Kasumi-1 (cell line): ENCODE data around the gene PEAK3.
"Not testable (repeated sequence)": the region's sequence is repeated elsewhere in the genome, so short reads cannot be mapped to it uniquely, and the experiment has no call there.

Experiments used
- DNase-seq, 2 experiments: peaks; one replicate each; lab custom pipeline; 2025; lab: John Stamatoyannopoulos, UW

Gene PEAK3

DNA sequence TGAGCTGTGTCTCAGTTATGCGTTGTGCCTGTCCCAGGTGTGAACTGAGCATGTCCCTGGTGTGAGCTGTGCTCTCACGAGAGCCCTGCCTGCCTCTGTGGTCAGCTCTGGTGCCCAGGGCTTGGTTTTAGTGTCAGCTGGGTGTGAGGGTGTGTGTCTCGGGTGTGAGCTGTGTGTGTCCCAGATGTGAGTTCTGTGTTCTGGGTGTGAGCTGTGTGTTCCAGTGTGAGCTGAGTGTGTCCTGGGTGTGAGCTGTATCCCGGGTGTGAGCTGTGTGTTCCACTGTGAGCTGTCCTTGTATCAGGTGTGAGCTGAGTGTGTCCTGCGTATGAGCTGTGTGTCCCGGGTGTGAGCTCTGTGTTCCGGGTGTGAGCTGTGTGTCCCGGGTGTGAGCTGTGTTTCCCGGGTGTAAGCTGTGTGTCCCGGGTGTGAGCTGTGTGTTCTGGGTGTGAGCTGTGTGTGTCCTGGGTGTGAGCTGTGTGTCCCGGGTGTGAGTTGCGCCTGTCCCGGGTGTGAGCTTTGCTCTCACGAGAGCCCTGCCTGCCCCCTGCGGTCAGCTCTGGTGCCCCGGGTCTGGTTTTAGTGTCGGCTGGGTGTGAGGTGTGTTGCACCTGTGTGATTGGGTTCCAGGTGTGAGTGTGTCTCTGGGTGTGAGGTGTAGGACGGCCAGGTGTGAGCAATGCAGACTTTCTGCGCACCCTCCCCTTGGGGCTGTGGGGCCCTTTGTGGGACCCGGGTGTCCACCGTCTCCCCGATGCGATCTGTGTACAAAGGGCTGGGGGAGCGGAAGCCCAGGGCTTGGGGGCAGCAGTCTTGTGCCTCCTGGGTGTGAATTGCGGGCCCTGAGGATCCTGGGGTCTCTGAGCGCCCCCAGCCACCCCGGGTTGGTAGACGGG lies 7.1 kb upstream of the PEAK3 start:
- no peak for DNase-seq

DNA sequence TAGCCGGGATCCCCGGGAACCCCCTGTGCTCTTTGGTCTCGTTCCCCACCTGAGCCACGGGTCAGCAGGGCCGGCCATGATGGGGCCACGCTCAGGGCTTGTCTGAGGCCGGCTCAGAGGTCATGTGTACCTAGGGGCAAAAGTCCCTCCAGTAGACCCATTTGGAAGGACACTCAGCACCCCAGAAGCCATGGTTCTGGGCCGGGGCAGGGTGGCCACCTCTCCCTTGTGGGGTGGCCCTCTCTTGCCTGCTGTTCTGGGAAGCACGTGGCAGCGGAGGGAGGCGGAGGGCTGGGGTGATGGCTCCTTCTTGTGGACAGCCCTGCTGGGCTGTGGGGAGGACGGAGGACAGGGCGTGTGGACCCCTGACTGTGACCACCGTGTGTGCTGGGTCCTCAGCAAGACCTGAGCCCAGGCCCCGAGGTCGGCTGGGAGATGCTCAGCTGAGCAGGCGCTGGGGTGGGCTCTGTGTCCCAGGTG lies 6.4 kb upstream of the PEAK3 start:
- peak in 1 of 2 experiments; percentile 76 for DNase-seq

DNA sequence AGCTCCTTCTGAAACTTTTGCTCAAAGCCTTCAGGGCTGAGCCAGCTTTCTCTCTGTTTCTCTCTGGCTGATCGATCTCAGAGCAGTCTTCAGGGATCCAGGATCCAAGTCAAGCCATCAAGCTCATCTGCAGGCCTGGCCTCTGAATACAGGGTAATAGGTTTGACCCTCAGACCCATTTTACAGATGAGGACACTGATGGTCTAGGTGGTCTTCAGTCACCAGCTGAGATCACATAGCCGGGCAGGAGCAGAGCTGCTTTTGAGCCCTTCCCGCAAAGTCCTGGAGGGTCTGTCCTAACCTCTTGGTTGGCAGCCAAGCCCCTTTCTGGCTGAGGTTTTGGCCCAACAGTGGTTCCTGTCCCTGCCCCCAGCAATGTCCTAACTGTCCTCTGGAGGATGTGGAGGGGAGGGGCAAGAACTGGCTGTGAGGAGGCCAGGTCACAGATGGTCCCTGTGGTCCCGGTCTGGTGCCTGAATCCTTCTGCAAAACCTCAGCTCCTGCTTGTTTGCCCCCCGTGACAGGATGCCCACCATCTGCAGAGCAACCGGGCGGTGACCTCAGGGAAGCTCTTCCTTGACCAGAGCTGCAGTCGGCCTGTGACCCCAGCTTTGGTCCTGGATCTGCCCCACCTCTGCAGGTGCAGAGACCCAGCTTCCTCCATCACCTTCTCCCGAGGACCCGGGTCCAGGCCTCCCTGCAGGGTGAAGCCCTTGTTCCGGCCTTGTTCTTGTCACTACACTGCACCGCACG lies 5.8 kb upstream of the PEAK3 start:
- DNase-seq, result no peak

DNA sequence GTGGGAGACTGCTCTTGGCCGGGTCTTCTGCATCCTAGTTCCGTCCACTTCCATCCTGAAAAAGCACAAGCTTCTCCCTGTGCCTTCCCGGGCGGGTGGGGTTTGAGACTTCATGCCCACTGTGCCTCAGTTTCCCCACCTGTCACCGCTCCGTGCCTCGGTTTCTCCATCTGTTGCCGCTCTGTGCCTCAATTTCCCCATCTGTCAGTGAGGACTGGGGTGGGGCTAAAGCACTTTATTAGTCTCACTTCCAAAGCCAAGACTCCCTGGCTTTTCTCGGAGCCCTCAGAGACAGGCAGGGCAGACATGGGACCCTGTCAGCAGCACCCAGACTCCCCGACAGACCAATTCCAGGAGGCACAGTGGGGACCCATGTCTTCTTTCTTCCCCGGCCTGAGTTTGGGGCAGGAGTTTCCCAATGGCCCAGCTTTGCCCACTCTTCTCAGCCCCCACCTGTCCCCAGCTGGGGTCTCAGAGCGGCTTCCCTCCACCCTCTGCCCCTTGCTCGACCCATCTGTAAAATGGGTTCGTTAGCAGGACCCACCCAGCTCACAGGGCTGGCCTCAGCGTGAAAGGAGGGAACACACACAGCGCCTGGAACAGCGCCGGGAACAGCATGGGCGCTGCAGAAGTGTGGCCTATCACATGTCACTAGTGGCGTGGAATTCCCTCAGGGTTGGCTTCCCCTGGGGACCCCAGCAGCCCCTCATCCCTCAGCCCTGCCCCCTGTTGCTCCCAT lies 4.6 kb upstream of the PEAK3 start:
- DNase-seq, result no peak

DNA sequence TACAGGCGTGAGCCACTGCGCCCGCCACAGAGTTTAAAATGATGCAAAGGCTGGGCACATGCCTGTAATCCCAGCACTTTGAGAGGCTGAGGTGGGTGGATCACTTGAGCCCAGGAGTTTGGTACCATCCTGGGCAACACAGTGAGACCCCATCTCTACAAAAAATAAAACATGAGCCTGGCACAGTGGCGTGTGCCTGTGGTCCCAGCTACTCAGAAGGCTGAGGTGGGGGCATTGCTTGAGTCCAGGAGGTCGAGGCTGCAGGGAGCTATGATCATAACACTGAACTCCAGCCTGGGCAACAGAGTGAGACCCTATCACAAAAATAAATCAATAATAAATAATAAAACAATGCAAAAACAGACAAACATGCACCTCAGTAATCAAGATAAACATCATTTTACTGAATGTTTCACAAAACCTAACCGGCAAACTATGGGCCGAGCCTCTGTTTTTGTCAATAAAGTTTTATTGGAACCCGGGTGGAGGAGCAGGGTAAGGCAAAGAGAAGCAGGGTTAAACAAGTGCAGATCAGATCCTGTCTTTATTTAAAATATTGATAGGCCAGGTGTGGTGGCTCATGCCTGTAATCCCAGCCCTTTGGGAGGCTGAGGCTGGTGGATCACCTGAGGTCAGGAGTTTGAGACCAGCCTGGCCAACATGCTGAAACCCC lies 2.0 kb upstream of the PEAK3 start:
- DNase-seq, result no peak

DNA sequence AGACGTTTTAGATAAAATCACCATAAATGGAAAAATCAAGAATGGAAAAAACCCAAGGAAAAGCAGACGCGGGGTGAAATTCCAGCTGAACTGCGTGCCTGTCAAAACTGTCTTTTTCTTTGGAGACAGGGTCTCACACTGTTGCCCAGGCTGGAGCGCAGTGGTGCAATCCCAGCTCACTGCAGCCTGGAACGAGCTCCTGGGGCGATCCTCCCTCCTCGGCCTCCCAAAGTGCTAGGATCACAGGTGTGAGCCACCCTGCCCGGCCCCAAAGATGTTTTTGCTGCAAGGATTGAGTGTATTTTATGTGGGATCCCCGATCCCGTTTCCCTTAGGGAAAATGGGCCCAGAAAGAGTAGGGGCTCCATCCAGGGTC lies 875 bp upstream of the PEAK3 start:
- no peak for DNase-seq

DNA sequence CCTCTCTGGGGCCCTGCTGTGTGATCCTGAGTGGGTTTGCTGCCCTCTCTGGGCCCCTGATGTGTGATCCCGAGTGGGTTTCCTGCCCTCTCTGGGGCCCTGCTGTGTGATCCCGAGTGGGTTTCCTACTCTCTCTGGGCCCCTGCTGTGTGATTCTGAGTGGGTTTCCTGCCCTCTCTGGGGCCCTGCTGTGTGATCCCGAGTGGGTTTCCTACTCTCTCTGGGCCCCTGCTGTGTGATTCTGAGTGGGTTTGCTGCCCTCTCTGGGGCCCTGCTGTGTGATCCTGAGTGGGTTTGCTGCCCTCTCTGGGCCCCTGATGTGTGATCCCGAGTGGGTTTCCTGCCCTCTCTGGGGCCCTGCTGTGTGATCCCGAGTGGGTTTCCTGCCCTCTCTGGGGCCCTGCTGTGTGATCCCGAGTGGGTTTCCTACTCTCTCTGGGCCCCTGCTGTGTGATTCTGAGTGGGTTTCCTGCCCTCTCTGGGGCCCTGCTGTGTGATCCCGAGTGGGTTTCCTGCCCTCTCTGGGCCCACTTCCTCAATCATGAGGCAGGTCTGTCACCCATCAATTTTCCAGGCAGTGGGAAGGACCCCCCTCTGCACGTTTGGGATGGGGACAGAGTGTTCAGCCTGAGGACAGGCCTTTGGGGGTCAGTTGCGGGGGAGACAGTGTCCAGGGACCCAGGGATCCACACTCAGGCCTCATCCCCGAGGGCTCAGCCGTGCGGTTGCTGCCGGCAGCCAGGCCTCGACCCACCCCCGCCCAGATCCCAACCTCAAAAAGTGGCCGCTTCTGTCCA lies 512 bp downstream of the PEAK3 start:
- DNase-seq, result not testable (repeated sequence)

DNA sequence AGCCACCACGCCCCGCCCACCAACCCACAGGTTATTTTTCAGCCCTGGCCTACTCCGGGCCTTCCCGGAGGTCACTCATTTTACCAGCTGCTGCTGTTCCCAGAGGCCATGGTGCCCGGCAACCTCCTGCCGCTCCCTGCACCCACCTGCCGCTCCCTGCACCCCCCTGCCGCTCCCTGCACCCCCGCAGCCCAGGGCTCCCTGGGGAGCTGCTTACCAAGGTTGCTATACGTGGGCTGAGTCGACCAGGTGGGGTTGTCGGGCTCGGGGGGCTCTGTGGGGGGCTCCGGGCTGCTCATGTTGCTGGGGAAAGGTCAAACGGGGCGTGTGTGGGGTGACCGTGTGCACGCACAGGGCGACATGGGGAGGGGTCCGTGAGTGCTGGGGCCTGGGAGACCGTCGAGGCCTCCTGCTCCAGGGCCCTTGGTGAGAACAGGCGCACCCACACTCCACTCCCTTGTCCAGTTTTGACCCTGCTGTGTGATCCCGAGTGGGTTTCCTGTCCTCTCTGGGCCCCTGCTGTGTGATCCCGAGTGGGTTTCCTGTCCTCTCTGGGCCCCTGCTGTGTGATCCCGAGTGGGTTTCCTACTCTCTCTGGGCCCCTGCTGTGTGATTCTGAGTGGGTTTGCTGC lies 1.2 kb downstream of the PEAK3 start:
- no peak for DNase-seq

DNA sequence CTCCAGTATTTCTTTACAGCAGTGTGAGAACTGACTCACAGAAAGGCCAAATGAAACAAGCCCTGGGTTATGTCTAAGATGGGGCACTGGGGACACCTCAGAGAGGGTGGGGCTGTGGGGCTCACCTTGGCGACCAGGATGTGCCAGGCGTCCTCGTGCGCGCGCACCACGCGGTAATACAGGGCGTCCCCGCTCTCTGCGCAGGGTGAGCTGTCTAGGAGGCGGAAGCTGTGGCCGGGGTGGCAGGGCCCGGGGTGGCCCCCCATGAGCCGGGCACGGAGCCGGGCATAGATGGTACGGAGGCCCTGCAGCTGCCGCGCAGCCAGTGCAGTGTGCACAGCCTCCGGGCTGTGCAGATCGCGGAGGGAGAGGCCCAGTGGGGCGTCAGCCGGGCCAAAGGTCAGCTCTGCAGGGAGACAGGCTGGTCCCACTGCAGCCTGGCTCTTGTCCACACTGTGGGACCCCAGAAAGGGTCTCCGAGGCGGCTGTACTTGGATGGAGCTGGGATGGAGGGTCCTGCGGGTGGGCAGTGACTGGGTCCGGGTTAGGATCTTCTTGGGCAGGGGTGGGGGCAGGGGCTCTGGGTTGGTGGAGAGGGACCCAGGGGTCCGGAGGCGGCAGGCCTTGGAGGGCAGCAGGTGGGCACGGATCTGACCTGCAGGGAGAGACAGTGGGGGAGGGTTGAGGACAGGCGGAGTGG lies 3.4 kb downstream of the PEAK3 start:
- no peak for DNase-seq

DNA sequence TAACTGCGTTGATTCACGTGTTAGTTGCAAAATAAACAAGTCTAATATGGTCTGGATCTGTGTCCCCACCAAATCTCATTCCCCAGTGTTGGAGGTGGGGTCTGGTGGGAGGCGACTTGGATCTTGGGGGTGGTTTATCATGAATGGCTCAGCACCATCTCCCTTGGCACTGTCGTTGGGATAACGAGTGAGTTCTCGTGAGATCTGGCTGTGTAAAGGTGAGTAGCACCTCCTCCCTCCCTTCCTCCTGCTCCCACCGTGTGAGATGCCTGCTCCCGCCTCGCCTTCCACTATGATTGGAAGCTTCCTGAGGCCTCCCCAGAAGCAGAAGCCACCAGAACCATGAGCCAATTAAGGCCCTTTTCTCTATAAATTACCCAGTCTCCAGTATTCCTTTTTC lies 4.8 kb downstream of the PEAK3 start:
- DNase-seq, result no peak

DNA sequence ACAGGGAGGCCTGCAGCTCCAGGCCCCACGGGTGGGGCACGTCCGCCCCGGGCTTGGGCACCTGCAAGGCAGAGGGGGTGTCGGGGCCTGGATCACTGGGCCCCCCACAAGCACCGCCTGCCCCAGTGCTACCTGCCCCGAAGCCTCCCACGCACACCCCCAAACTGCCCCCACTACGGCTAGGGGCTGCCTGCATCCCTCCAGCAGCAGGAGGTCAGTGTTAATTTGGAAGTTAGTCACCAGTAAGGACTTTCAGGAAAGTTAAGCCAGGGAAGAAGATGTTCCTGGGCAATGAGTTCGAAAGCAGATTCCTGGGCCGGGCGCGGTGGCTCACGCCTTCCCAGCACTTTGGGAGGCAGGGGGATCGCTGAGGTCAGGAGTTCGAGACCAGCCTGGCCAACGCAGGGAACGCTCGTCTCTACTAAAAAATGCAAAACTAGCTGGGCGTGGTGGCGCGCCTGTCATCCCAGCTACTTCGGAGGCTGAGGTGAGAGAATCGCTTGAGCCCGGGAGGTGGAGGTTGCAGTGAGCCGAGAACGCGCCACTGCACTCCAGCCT lies 5.5 kb downstream of the PEAK3 start:
- no peak for DNase-seq

DNA sequence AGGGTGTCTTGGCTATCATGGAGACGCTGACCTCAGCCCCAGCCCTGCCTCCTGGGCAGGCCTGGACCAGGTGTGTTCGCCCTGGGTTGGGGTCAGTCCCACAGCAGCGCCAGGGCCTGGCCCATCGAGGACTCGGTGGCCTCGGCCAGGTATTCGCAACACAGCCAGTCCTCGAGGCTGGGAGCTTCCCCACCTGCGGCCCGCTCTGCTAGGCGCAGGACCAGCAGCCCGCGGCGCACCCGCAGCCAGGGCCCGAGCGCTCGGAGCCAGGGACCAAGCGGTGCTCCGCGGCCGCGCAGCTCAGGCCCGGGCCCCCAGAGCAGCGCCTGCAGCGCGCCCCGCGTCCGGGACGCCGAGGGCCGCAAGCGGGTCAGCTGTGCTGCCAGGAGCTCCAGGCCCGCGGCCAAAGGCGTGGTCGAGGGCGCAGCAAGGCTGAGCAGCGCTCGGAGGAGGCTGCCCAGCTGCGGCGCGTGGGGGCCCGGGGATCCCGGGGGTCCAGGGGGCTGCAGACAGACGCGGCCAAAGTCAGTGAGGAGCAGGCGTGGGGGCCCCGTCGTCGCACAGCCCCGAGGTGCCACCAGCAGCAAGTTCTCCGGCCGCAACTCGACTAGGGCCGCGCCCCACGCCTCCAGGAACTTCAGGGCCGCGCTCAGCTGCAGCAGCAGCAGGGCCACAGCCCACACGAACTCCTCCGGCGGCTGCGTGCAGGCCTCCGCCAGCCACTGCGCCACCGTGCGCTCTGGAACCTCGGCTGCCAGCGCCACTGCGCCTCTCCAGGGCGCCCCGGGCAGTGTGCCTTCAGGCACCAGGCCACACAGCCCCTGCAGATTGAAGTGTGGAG lies 6.2 kb downstream of the PEAK3 start:
- DNase-seq, result no peak

DNA sequence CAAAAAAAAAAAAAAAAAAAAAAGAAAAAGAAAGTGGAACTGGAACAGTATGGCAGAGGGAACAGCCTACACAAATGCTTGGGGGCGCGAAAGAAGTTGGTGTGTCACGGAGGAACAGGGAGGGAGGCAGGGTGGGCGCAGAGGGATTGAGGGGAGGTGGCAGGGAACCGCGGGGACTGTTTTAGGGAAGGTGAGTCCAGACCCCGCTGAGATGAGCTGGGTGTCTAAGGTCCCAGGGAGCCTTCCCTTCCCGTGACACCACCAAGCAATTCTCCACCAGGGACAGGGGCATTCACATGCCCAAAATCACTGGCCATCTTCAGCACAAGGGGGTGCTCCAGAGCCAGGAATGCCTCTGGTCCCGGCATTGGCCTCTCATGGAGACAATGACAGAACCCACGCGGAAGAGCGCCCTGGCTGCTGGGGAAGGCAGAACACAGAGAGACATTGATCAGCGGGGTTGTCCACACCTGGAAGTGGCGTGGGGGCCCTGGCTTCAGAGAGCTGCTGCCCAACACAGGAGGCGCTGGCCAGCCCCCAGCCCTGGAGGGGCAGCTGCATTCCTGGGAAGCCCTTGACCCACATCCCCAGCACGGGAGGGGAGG lies 6.9 kb downstream of the PEAK3 start:
- DNase-seq, result peak; percentile 66 to 78

DNA sequence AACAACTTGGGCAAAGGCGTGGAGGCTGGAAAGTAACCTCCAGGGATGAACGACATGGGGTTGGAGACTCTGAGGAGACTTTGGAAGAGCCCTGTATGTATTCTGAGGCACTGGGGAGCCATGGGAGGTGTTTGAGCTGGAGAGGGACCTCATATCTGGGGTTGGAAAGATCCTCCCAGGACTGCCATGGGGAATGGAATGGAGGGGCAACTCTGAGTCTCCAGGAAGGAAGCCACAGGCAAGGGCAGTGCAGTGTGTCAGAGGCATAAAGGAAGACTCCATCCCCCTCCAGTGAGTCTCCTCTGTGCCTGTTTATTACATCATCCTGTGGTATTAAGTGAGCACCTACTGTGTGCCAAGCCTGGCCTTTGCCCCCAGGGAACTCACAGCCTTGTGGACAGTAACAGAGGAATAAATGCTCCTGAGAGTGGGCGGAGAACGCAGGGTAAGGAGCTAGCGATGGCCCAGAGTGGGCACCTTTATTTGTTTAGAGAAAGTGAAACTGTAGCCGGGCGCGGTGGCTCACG lies 7.7 kb downstream of the PEAK3 start:
- no peak for DNase-seq

DNA sequence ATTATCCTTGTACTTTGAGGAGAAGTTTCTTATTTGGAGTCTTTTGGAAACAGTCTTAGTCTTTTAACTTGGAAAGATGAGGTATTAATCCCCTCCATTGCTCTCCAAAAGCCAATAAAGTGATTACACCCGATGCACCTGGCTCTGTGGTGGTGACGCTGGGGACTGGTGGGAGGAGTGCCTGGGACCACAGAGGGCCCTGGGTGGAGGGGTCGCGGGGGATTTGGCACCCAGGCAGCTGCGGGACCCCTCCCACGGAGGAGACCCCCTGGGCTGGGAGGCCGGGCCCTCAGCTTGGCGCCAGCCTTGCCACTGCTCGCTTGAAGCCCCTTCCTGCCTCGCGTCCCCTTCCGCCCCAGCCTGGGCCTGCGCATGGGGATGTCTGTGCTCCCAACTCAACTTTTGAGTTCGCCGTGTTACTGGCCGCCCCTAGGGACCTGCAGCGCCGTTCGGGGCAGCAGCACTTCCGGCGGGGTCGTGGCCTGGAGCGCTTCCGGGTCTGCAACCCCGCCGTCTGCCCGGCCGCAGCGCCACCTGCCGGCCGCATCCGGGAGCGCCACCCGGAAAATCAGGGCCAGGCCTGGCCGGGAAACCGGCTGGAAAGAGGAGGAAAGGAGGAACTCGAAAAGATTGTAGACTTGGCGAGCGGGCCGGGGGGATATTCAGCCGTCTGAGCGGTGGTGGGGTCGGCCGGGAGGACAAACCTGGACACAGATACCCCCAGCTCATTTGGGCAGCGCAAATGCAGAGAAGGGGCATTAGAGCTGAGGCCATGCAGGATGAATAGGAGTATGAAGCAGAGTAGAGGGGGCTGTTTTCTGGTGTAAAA lies 8.4 kb downstream of the PEAK3 start:
- peak; percentile 87 to 88 for DNase-seq

DNA sequence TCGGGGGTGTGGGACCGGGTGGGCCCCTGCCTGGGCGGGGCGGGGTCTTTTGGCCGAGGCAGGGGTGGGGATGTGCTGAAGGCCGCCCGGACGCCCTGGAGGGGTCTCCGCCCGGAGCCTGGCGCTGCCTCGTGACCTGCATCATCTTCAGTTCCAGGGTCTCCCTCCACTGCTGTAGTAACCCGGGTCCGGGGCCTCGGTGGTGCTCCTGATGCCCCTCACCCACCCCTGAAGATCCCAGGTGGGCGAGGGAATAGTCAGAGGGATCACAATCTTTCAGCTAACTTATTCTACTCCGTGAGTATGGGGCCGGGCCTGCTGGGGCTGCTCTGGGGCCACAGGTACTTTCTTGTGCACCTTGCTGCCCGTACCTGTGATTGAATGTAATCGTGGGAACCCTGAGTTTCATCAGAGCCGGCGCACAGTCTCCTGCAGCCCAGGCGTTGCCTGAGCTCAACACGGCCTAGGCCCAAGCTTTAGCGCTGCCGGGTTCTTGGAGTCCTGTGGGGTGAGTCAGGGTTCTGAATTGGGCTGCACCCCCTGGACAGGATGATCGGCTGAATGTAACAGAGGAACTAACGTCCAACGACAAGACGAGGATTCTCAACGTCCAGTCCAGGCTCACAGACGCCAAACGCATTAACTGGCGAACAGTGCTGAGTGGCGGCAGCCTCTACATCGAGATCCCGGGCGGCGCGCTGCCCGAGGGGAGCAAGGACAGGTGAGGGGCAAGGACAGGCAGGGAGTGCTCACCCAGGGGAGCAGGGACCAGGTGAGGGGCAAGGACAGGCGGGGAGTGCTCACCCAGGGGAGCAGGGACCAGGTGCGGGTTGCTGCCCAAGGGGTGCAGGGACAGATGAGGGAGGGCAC lies 10.5 kb downstream of the PEAK3 start:
- DNase-seq, result no peak
